ENCODE results near the gene MAP3K20. TPM values are rescaled to one million over a fixed set of nuclear protein-coding genes. Genes with fewer than 3 reads are reported as not detected.
A peak's percentile ranks its signal among the peaks of the same experiment; 100 is the strongest.

Gene MAP3K20
- total and polyA plus RNA-seq, 7 experiments from 2014 or later: 0.18 to 17.0 (median 1.5) TPM; not detected in 1

DNA sequence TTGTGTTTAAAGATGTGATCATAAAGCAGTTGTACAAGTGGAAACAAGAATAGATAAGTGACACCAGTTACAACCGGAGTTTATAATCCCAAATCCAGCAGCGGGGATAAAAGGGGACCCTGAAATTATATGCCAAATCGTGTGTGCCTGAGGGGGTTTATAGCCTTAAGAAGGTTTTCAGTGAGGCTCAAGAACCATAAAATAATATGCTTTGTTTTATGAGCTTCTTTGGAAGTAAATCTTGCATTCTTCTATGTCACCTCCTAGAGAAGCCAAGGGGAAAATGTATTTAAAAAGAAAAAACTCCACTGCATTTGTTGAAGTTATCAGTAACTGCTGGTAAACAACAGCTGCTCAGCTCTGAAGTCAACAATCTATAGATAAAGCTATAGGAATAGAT, 25.8 kb upstream of the MAP3K20 start:
- ATAC-seq: no peak
- intact Hi-C loops (cut with micrococcal nuclease): no loop called here
- no peaks in the 10 kb centered on the region for H3K4me1 ChIP-seq (ENCODE audit: control insufficient read depth in 2 of 2, insufficient read depth in 2 of 2, low read length in 2 of 2)
- ChIA-PET CTCF (no interaction called here), POLR2A (no interaction called here)
- H3K9me3 Mint-ChIP-seq: no peaks in the 10 kb centered on the region
- H3K36me3 Mint-ChIP-seq: no peaks in the 10 kb centered on the region
- no peak overlapping the region for H3K27ac Mint-ChIP-seq
- no peaks in the 10 kb centered on the region for H3K27me3 ChIP-seq (ENCODE audit: control insufficient read depth in 2 of 2, insufficient read depth in 2 of 2, low read length in 2 of 2)
- H3K4me3 ChIP-seq (ENCODE audit: low read length): no peak overlapping the region
- no peak overlapping the region for H3K27ac ChIP-seq (ENCODE audit: low read depth, low read length)
- peaks cover 0 to 37% (median 3%) of the 10 kb centered on the region in 5 donors for H3K27me3 Mint-ChIP-seq
- H3K4me3 Mint-ChIP-seq: no peak overlapping the region
- no peaks in the 10 kb centered on the region for H3K36me3 ChIP-seq (ENCODE audit: control insufficient read depth in 2 of 3, insufficient read depth in 3 of 3, low read length in 3 of 3)
- H3K4me1 Mint-ChIP-seq: peaks cover 0 to 13% (median 0%) of the 10 kb centered on the region in 7 donors
- DNase-seq: no peak
- H3K9me3 ChIP-seq (ENCODE audit: control insufficient read depth in 2 of 3, low read length in 3 of 3): no peaks in the 10 kb centered on the region

- H3K27ac Mint-ChIP-seq: no peak overlapping the region
- no peak for DNase-seq
- H3K4me3 Mint-ChIP-seq: no peak overlapping the region
- peaks cover 0 to 42% (median 6%) of the 10 kb centered on the region in 5 donors for H3K27me3 Mint-ChIP-seq
- Histone ChIP-seq H3K4me1 (ENCODE audit: control insufficient read depth in 2 of 2, insufficient read depth in 2 of 2, low read length in 2 of 2) (no peaks in the 10 kb centered on the region), H3K36me3 (ENCODE audit: control insufficient read depth in 2 of 3, insufficient read depth in 3 of 3, low read length in 3 of 3) (no peaks in the 10 kb centered on the region), H3K27ac (ENCODE audit: low read depth, low read length) (no peak overlapping the region), H3K9me3 (ENCODE audit: control insufficient read depth in 2 of 3, low read length in 3 of 3) (no peaks in the 10 kb centered on the region), H3K4me3 (ENCODE audit: low read length) (no peak overlapping the region), H3K27me3 (ENCODE audit: control insufficient read depth in 2 of 2, insufficient read depth in 2 of 2, low read length in 2 of 2) (no peaks in the 10 kb centered on the region)
- POLR2A ChIA-PET: no interaction called here
- intact Hi-C loops (cut with micrococcal nuclease): no loop called here
- no peak for ATAC-seq
- H3K9me3 Mint-ChIP-seq: no peaks in the 10 kb centered on the region
- H3K36me3 Mint-ChIP-seq: no peaks in the 10 kb centered on the region
- CTCF ChIA-PET: no interaction called here
- peaks cover 0 to 13% (median 0%) of the 10 kb centered on the region in 7 donors for H3K4me1 Mint-ChIP-seq
Measured at GRCh38 chr2:173050684-173051083, 25.0 kb upstream of the MAP3K20 start.

GRCh38 chr2:173051463-173052215, 24.0 kb upstream of the MAP3K20 start:
- ChIA-PET CTCF (no interaction called here), POLR2A (no interaction called here)
- Mint-ChIP-seq H3K27me3 (peaks cover 0 to 41% (median 10%) of the 10 kb centered on the region in 5 donors), H3K4me3 (no peak overlapping the region), H3K4me1 (peaks cover 0 to 13% (median 0%) of the 10 kb centered on the region in 7 donors), H3K9me3 (no peaks in the 10 kb centered on the region), H3K36me3 (no peaks in the 10 kb centered on the region), H3K27ac (no peak overlapping the region)
- Histone ChIP-seq H3K27ac (ENCODE audit: low read depth, low read length) (no peak overlapping the region), H3K27me3 (ENCODE audit: control insufficient read depth in 2 of 2, insufficient read depth in 2 of 2, low read length in 2 of 2) (no peaks in the 10 kb centered on the region), H3K4me1 (ENCODE audit: control insufficient read depth in 2 of 2, insufficient read depth in 2 of 2, low read length in 2 of 2) (no peaks in the 10 kb centered on the region), H3K9me3 (ENCODE audit: control insufficient read depth in 2 of 3, low read length in 3 of 3) (no peaks in the 10 kb centered on the region), H3K4me3 (ENCODE audit: low read length) (no peak overlapping the region), H3K36me3 (ENCODE audit: control insufficient read depth in 2 of 3, insufficient read depth in 3 of 3, low read length in 3 of 3) (no peaks in the 10 kb centered on the region)
- intact Hi-C loops (cut with micrococcal nuclease): no loop called here
- ATAC-seq (peak; percentile 11), DNase-seq (no peak)

- CTCF ChIA-PET: no interaction called here
Measured at GRCh38 chr2:173053043-173053699, 22.5 kb upstream of the MAP3K20 start.

DNA sequence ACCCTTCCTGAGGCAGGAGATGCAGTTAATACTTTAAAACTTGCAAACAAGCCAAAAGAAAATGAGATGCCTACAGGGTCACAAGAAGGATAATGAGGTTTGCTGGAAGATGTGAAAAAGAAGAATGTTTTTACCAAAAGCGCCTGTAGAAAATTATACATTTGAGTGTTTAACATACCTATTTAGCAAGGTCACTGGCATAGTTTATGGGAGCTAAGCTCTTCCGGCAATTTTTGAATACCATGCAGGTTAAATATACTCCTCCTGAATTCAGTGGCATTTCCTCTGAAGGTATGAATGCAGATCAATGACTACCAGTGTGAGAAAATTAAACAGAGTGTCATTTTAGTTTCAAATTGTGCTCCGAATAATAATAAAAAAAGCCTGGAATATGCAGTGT, 21.2 kb upstream of the MAP3K20 start:
- Histone ChIP-seq H3K27ac (ENCODE audit: low read depth, low read length) (no peak overlapping the region), H3K4me1 (ENCODE audit: control insufficient read depth in 2 of 2, insufficient read depth in 2 of 2, low read length in 2 of 2) (no peaks in the 10 kb centered on the region), H3K27me3 (ENCODE audit: control insufficient read depth in 2 of 2, insufficient read depth in 2 of 2, low read length in 2 of 2) (no peaks in the 10 kb centered on the region), H3K36me3 (ENCODE audit: control insufficient read depth in 2 of 3, insufficient read depth in 3 of 3, low read length in 3 of 3) (no peaks in the 10 kb centered on the region), H3K4me3 (ENCODE audit: low read length) (no peak overlapping the region), H3K9me3 (ENCODE audit: control insufficient read depth in 2 of 3, low read length in 3 of 3) (no peaks in the 10 kb centered on the region)
- DNase-seq: no peak
- Mint-ChIP-seq H3K9me3 (no peaks in the 10 kb centered on the region), H3K4me1 (peaks cover 0 to 7% (median 0%) of the 10 kb centered on the region in 7 donors), H3K36me3 (peaks cover 0 to 4% (median 0%) of the 10 kb centered on the region in 5 donors), H3K27ac (no peak overlapping the region), H3K27me3 (peaks cover 0 to 48% (median 10%) of the 10 kb centered on the region in 5 donors), H3K4me3 (no peak overlapping the region)
- no peak for ATAC-seq
- CTCF ChIA-PET: no interaction called here
- intact Hi-C loops (cut with micrococcal nuclease): no loop called here
- POLR2A ChIA-PET: no interaction called here

More at GRCh38 chr2:173053043-173053699, 22.5 kb upstream of the MAP3K20 start:
- Histone ChIP-seq H3K4me1 (ENCODE audit: control insufficient read depth in 2 of 2, insufficient read depth in 2 of 2, low read length in 2 of 2) (no peaks in the 10 kb centered on the region), H3K36me3 (ENCODE audit: control insufficient read depth in 2 of 3, insufficient read depth in 3 of 3, low read length in 3 of 3) (no peaks in the 10 kb centered on the region), H3K9me3 (ENCODE audit: control insufficient read depth in 2 of 3, low read length in 3 of 3) (no peaks in the 10 kb centered on the region), H3K27me3 (ENCODE audit: control insufficient read depth in 2 of 2, insufficient read depth in 2 of 2, low read length in 2 of 2) (no peaks in the 10 kb centered on the region), H3K27ac (ENCODE audit: low read depth, low read length) (no peak overlapping the region), H3K4me3 (ENCODE audit: low read length) (no peak overlapping the region)
- DNase-seq (no peak), ATAC-seq (no peak)
- intact Hi-C loops (cut with micrococcal nuclease): no loop called here
- Mint-ChIP-seq H3K9me3 (no peaks in the 10 kb centered on the region), H3K4me3 (no peak overlapping the region), H3K4me1 (peaks cover 0 to 13% (median 0%) of the 10 kb centered on the region in 7 donors), H3K27me3 (peaks cover 0 to 40% (median 10%) of the 10 kb centered on the region in 5 donors), H3K27ac (no peak overlapping the region), H3K36me3 (peaks cover 0 to 4% (median 0%) of the 10 kb centered on the region in 5 donors)
- POLR2A ChIA-PET: no interaction called here

- H3K4me1 Mint-ChIP-seq: peaks cover 0 to 4% (median 0%) of the 10 kb centered on the region in 7 donors
Measured at GRCh38 chr2:173056705-173057364, 18.8 kb upstream of the MAP3K20 start.

More at GRCh38 chr2:173056705-173057364, 18.8 kb upstream of the MAP3K20 start:
- Histone ChIP-seq H3K27ac (ENCODE audit: low read depth, low read length) (no peak overlapping the region), H3K4me1 (ENCODE audit: control insufficient read depth in 2 of 2, insufficient read depth in 2 of 2, low read length in 2 of 2) (no peaks in the 10 kb centered on the region), H3K4me3 (ENCODE audit: low read length) (no peak overlapping the region), H3K9me3 (ENCODE audit: control insufficient read depth in 2 of 3, low read length in 3 of 3) (no peaks in the 10 kb centered on the region), H3K36me3 (ENCODE audit: control insufficient read depth in 2 of 3, insufficient read depth in 3 of 3, low read length in 3 of 3) (no peaks in the 10 kb centered on the region), H3K27me3 (ENCODE audit: control insufficient read depth in 2 of 2, insufficient read depth in 2 of 2, low read length in 2 of 2) (no peaks in the 10 kb centered on the region)
- Mint-ChIP-seq H3K9me3 (no peaks in the 10 kb centered on the region), H3K36me3 (peaks cover 0 to 4% (median 0%) of the 10 kb centered on the region in 5 donors), H3K27ac (no peak overlapping the region), H3K27me3 (peaks cover 0 to 51% (median 19%) of the 10 kb centered on the region in 5 donors), H3K4me3 (no peak overlapping the region)
- CTCF ChIA-PET: no interaction called here
- intact Hi-C loops (cut with micrococcal nuclease): no loop called here
- DNase-seq: no peak
- no peak for ATAC-seq
- POLR2A ChIA-PET: no interaction called here
